GM06990 (cell line): ENCODE results near the gene HOXC12.

Source experiments
- DNase-seq: peaks from one replicate; pipeline ENCODE4 v3.0.0-alpha.2; 2011; ENCODE audit not compliant: insufficient read length; ENCODE audit errors: extremely low read depth
- H3K27me3 ChIP-seq: replicated peaks from 2 replicates; pipeline ENCODE4 v1.6.0; 2011; ENCODE audit warnings: low read length; ENCODE audit not compliant: control insufficient read depth, insufficient read depth
- H3K36me3 ChIP-seq: 2 replicates; pipeline ENCODE4 v1.5.1; 2011; ENCODE audit warnings: low read length; ENCODE audit not compliant: control insufficient read depth, insufficient read depth
- H3K4me3 ChIP-seq: replicated peaks from 2 replicates; pipeline ENCODE4 v1.5.1; 2011; ENCODE audit warnings: low read depth, mild to moderate bottlenecking, control low read depth, low read length
- TF ChIP-seq, protein P1 (sequence below): IDR thresholded peaks from 2 replicates; pipeline ENCODE4 v1.5.1; 2011; ENCODE audit warnings: low read length, control low read depth, mild to moderate bottlenecking, inconsistent platforms; ENCODE audit not compliant: insufficient read depth, poor library complexity, severe bottlenecking

Gene HOXC12

DNA sequence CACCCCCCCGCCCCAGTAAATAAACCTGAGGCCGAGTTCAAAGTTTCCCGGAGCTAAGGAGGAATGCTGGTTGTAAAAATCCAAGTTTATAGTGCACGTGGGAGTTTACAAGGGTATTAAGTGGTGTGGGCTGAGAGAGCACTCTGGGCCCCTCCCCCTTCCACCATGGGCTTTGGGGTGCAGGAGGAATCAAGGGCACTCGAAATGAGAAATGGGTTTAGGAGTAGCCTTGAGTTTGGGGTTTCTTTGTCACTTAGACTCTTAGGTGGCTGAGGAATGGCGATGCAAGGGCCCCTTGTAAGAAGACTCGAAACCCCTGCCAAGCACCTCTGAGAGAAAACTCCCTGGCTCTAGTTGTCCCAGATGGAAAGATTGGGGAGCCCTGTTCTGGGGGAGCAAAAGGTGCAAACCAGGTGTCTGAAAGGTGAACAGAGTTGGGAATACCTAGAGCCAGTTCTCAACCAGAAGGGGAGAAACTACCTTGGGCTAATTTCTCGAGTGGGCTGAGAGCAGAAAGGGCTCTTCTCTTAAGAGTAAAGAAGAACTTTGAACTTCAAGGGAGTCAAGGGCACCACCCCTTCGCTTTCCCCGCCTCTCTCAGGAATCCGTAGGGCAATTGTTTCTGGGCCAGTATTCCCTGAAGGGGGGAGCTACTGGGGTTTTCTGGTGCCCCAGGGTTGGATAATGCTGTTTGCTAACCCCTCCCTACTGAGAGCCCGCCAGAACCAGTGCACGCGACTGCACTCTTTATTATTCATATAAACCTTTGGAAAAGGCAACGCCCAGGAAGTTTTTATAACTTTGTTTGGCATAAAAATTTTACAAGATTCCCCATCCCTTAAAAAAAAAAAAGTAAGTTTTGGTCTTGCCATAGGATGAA, 24.0 kb downstream of the HOXC12 start:
- TF ChIP-seq, protein P1, sequence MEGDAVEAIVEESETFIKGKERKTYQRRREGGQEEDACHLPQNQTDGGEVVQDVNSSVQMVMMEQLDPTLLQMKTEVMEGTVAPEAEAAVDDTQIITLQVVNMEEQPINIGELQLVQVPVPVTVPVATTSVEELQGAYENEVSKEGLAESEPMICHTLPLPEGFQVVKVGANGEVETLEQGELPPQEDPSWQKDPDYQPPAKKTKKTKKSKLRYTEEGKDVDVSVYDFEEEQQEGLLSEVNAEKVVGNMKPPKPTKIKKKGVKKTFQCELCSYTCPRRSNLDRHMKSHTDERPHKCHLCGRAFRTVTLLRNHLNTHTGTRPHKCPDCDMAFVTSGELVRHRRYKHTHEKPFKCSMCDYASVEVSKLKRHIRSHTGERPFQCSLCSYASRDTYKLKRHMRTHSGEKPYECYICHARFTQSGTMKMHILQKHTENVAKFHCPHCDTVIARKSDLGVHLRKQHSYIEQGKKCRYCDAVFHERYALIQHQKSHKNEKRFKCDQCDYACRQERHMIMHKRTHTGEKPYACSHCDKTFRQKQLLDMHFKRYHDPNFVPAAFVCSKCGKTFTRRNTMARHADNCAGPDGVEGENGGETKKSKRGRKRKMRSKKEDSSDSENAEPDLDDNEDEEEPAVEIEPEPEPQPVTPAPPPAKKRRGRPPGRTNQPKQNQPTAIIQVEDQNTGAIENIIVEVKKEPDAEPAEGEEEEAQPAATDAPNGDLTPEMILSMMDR = no peak
- Histone ChIP-seq H3K4me3 (no peak overlapping the region), H3K36me3 (no peaks in the 10 kb centered on the region), H3K27me3 (no peaks in the 10 kb centered on the region; the same call in none of the 2 replicates)
- DNase-seq = no peak

DNA sequence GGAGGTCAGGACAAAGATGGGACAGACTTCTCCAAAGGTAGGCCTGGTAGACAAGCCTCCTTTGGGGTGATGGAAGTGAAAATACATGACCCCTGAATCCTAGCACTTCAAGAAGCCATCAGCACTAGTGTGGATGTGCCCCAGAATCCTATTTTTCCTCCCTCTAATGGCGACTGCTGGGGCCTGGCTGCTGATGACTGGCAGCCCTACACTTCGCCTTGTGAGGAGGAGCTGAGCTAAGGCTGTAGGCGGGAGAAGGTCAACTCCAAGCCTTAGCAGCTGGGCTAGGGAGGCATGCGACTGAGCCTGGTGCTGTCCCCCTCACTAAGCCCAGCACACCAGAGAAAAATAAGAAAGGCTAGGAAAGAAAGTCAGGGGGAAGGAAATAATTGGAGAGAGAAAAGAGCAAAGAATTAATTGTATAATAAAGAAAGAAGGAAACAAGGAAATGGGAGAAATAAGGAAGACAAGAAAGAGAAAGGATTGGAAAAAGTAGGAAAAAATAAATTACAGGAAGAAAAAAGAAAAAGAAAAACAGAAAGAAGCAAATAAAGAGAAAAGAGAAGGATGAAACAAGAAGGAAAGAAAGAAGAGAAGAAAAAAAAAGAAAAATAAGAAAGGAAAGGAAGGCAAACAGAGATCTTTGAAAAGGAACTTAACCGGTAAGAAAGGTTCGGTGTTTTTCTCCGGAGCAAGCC, 25.6 kb downstream of the HOXC12 start:
- Histone ChIP-seq H3K4me3 (no peak overlapping the region), H3K36me3 (no peaks in the 10 kb centered on the region), H3K27me3 (peaks cover under 1% of the 10 kb centered on the region)
- DNase-seq = no peak
- TF ChIP-seq, protein P1 = no peak

DNA sequence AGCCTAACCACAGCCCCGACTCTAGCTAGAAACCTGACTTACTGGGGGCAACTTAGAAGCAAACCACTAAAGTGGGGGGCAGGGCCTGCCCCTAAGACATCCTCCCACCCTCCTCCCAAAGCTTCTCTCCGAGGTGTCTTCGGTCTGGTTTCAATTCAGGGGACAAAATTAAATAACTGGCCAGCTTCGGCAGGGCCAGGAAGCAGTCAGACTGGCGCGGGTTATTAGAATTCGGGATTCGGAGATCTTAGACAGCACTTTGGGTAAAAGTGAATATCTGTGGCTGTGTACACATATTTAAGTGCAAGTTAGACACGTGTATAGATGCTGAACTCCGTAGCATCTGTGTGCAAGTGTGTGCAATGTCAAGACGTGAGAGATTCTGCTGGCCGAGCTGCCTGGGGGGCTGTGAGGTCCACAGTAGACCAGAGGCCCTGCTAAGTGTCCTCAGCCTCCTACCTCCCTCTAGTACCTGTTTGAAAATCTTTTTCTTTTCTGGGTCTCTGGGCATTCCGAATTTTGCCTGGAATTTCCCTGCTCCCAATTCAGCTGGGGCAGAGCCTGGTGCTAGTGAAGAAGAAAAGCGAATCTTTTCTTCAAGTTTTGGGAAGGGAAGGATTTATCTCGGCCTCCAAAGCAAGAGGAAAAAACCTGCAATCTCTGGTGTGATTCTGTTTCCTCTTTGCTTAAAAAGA, 26.2 kb downstream of the HOXC12 start:
- DNase-seq = no peak
- Histone ChIP-seq H3K4me3 (no peak overlapping the region), H3K36me3 (no peaks in the 10 kb centered on the region), H3K27me3 (peaks cover 2% of the 10 kb centered on the region)
- TF ChIP-seq, protein P1 = no peak

DNA sequence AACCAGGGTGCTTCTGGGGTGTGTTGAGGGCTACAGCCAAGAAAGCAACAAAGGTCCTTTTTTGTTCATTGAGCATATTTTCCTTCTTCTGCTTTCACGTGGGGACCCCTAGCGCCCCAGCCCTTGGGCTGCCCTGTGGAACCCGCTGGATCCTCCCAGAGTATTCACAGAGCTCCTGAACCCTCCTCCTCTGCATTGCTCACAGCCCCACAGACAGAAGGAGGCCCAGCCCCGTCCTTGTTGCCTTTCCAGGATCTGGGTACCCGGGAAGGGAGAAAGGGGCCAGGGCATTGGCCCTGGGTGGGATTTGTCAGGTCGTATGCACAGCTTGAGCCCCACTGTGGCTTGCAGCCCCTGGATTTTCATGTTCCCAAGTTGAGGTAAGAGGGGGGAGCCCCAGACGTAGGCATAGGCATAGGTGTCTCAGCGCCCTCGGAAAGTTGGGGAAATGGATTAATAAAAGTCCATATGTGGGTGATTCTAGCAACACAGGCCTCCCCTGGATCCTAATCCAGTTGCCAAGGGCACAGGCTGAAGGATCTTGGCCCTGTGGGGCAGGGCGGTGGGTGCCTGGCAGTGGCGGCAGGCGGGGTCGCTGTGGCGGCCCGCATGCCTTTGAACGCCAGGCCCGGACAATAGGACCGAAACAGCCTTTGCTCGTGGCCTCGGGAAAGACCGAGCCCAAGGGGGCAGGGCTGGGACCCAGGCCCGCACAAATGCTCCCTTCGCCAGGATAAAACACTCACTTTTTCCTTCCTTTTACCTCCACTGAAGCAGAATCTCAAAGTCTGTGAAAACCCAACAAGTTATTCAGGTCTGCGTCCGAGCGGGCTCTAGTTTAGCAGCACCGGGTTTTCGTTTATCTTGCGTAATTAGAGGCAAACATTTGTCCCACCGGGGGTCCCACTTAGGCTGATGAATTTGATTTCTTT, 27.2 kb downstream of the HOXC12 start:
- Histone ChIP-seq H3K27me3 (peaks cover 2% of the 10 kb centered on the region), H3K4me3 (no peak overlapping the region), H3K36me3 (no peaks in the 10 kb centered on the region)
- no peak for DNase-seq
- TF ChIP-seq, protein P1 = peak; percentile 21
